ENCODE measurements around the gene SLC25A25. TPM values are rescaled to one million over a fixed set of nuclear protein-coding genes. Genes with fewer than 3 reads are reported as not detected.
A peak's percentile ranks its signal among the peaks of the same experiment; 100 is the strongest.

Gene SLC25A25
- total and polyA plus RNA-seq, 9 of the 15 experiments (the other 6 are each of a cell fraction or from before 2014, with no cell fraction given), result 0.07 to 35.9 (median 23.2) TPM

GRCh38 chr9:128096616-128097536, 28.8 kb downstream of the SLC25A25 start (continued):
- TF ChIP-seq, protein P1, sequence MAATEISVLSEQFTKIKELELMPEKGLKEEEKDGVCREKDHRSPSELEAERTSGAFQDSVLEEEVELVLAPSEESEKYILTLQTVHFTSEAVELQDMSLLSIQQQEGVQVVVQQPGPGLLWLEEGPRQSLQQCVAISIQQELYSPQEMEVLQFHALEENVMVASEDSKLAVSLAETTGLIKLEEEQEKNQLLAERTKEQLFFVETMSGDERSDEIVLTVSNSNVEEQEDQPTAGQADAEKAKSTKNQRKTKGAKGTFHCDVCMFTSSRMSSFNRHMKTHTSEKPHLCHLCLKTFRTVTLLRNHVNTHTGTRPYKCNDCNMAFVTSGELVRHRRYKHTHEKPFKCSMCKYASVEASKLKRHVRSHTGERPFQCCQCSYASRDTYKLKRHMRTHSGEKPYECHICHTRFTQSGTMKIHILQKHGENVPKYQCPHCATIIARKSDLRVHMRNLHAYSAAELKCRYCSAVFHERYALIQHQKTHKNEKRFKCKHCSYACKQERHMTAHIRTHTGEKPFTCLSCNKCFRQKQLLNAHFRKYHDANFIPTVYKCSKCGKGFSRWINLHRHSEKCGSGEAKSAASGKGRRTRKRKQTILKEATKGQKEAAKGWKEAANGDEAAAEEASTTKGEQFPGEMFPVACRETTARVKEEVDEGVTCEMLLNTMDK (IDR thresholded peaks at IDR 0.05; ENCODE audit: borderline replicate concordance, insufficient read depth, low read depth, low read length, poor library complexity, severe bottlenecking), result no peak
- TF ChIP-seq BACH1 (tag; IDR thresholded peaks at IDR 0.05) (0 out of 2 replicates have a peak, but pooled peaks have one; percentile 12), ZNF121 (CRISPR knock-in tag; conservative IDR thresholded peaks at IDR 0.05) (no peak), PHF20 (IDR thresholded peaks at IDR 0.05; ENCODE audit: partially characterized antibody) (no peak), MTA1 (IDR thresholded peaks at IDR 0.05; ENCODE audit: borderline replicate concordance) (peak; percentile 37; the same call in 1 of the 2 replicates), ZSCAN29 (IDR thresholded peaks at IDR 0.05) (no peak), LARP7 (IDR thresholded peaks at IDR 0.05) (no peak), ZBTB33 (CRISPR knock-in tag; IDR thresholded peaks at IDR 0.05) (peak; percentile 8; the same call in 1 of the 2 replicates), DPF2 (IDR thresholded peaks at IDR 0.05) (peak; percentile 55; the same call in 1 of the 2 replicates), HDAC1 (IDR thresholded peaks at IDR 0.05) (no peak)
- TF ChIP-seq, protein P2, sequence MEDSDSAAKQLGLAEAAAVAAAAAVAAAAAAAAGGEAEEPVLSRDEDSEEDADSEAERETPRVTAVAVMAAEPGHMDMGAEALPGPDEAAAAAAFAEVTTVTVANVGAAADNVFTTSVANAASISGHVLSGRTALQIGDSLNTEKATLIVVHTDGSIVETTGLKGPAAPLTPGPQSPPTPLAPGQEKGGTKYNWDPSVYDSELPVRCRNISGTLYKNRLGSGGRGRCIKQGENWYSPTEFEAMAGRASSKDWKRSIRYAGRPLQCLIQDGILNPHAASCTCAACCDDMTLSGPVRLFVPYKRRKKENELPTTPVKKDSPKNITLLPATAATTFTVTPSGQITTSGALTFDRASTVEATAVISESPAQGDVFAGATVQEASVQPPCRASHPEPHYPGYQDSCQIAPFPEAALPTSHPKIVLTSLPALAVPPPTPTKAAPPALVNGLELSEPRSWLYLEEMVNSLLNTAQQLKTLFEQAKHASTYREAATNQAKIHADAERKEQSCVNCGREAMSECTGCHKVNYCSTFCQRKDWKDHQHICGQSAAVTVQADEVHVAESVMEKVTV (CRISPR knock-in tag; IDR thresholded peaks at IDR 0.05), result no peak
- TF ChIP-seq, protein P3, sequence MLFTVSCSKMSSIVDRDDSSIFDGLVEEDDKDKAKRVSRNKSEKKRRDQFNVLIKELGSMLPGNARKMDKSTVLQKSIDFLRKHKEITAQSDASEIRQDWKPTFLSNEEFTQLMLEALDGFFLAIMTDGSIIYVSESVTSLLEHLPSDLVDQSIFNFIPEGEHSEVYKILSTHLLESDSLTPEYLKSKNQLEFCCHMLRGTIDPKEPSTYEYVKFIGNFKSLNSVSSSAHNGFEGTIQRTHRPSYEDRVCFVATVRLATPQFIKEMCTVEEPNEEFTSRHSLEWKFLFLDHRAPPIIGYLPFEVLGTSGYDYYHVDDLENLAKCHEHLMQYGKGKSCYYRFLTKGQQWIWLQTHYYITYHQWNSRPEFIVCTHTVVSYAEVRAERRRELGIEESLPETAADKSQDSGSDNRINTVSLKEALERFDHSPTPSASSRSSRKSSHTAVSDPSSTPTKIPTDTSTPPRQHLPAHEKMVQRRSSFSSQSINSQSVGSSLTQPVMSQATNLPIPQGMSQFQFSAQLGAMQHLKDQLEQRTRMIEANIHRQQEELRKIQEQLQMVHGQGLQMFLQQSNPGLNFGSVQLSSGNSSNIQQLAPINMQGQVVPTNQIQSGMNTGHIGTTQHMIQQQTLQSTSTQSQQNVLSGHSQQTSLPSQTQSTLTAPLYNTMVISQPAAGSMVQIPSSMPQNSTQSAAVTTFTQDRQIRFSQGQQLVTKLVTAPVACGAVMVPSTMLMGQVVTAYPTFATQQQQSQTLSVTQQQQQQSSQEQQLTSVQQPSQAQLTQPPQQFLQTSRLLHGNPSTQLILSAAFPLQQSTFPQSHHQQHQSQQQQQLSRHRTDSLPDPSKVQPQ (CRISPR knock-in tag; IDR thresholded peaks at IDR 0.05; ENCODE audit: borderline replicate concordance), result no peak
